Stimulated activated CD4-positive, alpha-beta T cell treated with anti-CD3 and anti-CD28 coated beads, Interleukin-1b, Interleukin-23, amount 100 ng/mL, for 24 hours (primary cell): ENCODE results near the gene ROBO1.
"Not testable (repeated sequence)": the region's sequence is repeated elsewhere in the genome, so short reads cannot be mapped to it uniquely, and the experiment has no call there.

Source experiments
- DNase-seq, 4 experiments: peaks; one replicate each; pipeline ENCODE4 v3.0.0-alpha.2; 2020; ENCODE audit warnings: low read depth in 4 of 4, low spot score in 1 of 4

Gene ROBO1

GRCh38 chr3:79178471-79179180 is 589.2 kb downstream of the ROBO1 start:
- no peak for DNase-seq

- no peak for DNase-seq
Observed at GRCh38 chr3:79175870-79176269, 591.9 kb downstream of the ROBO1 start.

- DNase-seq, result not testable (repeated sequence)
Observed at GRCh38 chr3:79173259-79173658, 594.5 kb downstream of the ROBO1 start.

GRCh38 chr3:79172241-79172640 is 595.6 kb downstream of the ROBO1 start:
- no peak for DNase-seq

- no peak for DNase-seq
Observed at GRCh38 chr3:79170021-79170420, 597.8 kb downstream of the ROBO1 start.

GRCh38 chr3:79167651-79168416 is 600.0 kb downstream of the ROBO1 start:
- DNase-seq, result no peak

- DNase-seq, result no peak
Observed at GRCh38 chr3:79162653-79163052, 605.1 kb downstream of the ROBO1 start.

GRCh38 chr3:79161941-79162340 is 605.9 kb downstream of the ROBO1 start:
- no peak for DNase-seq

GRCh38 chr3:79160421-79160820 is 607.4 kb downstream of the ROBO1 start:
- DNase-seq, result no peak

GRCh38 chr3:79159736-79160135 is 608.1 kb downstream of the ROBO1 start:
- no peak for DNase-seq

- DNase-seq, result no peak
Observed at GRCh38 chr3:79157191-79157590, 610.6 kb downstream of the ROBO1 start.

GRCh38 chr3:79154865-79155264 is 612.9 kb downstream of the ROBO1 start:
- no peak for DNase-seq

GRCh38 chr3:79148786-79149185 is 619.0 kb downstream of the ROBO1 start:
- DNase-seq, result no peak

GRCh38 chr3:79146024-79146423 is 621.8 kb downstream of the ROBO1 start:
- DNase-seq, result no peak

GRCh38 chr3:79140708-79141107 is 627.1 kb downstream of the ROBO1 start:
- DNase-seq, result no peak

GRCh38 chr3:79139395-79140068 is 628.3 kb downstream of the ROBO1 start:
- no peak for DNase-seq

GRCh38 chr3:79125313-79125984 is 642.3 kb downstream of the ROBO1 start:
- no peak for DNase-seq

- DNase-seq, result no peak
Observed at GRCh38 chr3:79115458-79115857, 652.3 kb downstream of the ROBO1 start.

- DNase-seq, result no peak
Observed at GRCh38 chr3:79113876-79114275, 653.9 kb downstream of the ROBO1 start.

GRCh38 chr3:79111375-79112052 is 656.3 kb downstream of the ROBO1 start:
- DNase-seq, result no peak

GRCh38 chr3:79109754-79110153 is 658.0 kb downstream of the ROBO1 start:
- DNase-seq, result no peak
